CD14-positive monocyte (primary cell): Measurements from ENCODE around the gene ARVCF. TPM values are rescaled to one million over a fixed set of nuclear protein-coding genes. Genes with fewer than 3 reads are reported as not detected.
A peak's percentile ranks its signal among the peaks of the same experiment; 100 is the strongest.

Experiments
- DNase-seq, 3 donors: peaks; one replicate each; pipeline ENCODE4 v3.0.0-alpha.2; 2011 to 2022
- H2AFZ ChIP-seq: 2 replicates; pipeline ENCODE4 v1.6.0; 2012; ENCODE audit warnings: mild to moderate bottlenecking, low read depth, low read length, inconsistent platforms; ENCODE audit not compliant: insufficient read depth, poor library complexity, severe bottlenecking
- H3K27ac ChIP-seq, 2 donors: 1 replicate in 1 of 2; 2 replicates in 1 of 2; pipeline ENCODE4 v1.5.1; 2012 to 2013; ENCODE audit warnings: low read length in 2 of 2, control low read depth in 1 of 2, inconsistent platforms in 1 of 2, low read depth in 1 of 2, mild to moderate bottlenecking in 1 of 2
- H3K27me3 ChIP-seq, 2 donors: one replicate each; pipeline versions ENCODE4 v1.6.0 to v1.6.1; 2011 to 2013; ENCODE audit warnings: low read length in 2 of 2; ENCODE audit not compliant: control insufficient read depth in 2 of 2, insufficient read depth in 2 of 2
- H3K36me3 ChIP-seq, 2 donors: replicated peaks in 1 of 2; 1 replicate in 1 of 2; 2 replicates in 1 of 2; pipeline versions ENCODE4 v1.5.1 to v1.6.1; 2012 to 2013; ENCODE audit warnings: low read length in 2 of 2, control low read depth in 1 of 2, inconsistent platforms in 1 of 2, mild to moderate bottlenecking in 1 of 2; ENCODE audit not compliant: insufficient read depth in 2 of 2, control insufficient read depth in 1 of 2
- H3K4me1 ChIP-seq, 2 donors: 1 replicate in 1 of 2; 2 replicates in 1 of 2; pipeline versions ENCODE4 v1.5.1 to v1.6.1; 2012 to 2013; ENCODE audit warnings: low read length in 2 of 2, control low read depth in 1 of 2, inconsistent platforms in 1 of 2, mild to moderate bottlenecking in 1 of 2, moderate library complexity in 1 of 2; ENCODE audit not compliant: insufficient read depth in 2 of 2, control insufficient read depth in 1 of 2
- H3K4me2 ChIP-seq: replicated peaks from 2 replicates; pipeline ENCODE3; 2012; ENCODE audit warnings: low read length, moderate library complexity, mild to moderate bottlenecking; ENCODE audit not compliant: poor library complexity, severe bottlenecking; ENCODE audit errors: extremely low read depth
- H3K4me3 ChIP-seq, 3 experiments: fragments of 200-600 bp in 1 of 3; sonication (generic) in 1 of 3; replicated peaks in 1 of 3; 1 replicate in 2 of 3; 2 replicates in 1 of 3; pipeline ENCODE4 v1.5.1; 2011 to 2013; ENCODE audit warnings: low read length in 3 of 3, mild to moderate bottlenecking in 3 of 3, control low read depth in 2 of 3, low read depth in 2 of 3, inconsistent platforms in 1 of 3, moderate library complexity in 1 of 3
- H3K79me2 ChIP-seq: 2 replicates; pipeline ENCODE4 v1.6.0; 2012; ENCODE audit warnings: mild to moderate bottlenecking, control low read depth, inconsistent platforms, low read length, moderate library complexity; ENCODE audit not compliant: insufficient read depth
- H3K9ac ChIP-seq: 2 replicates; pipeline ENCODE4 v1.6.0; 2017; ENCODE audit warnings: low read length, mild to moderate bottlenecking; ENCODE audit not compliant: insufficient read depth, poor library complexity, severe bottlenecking
- H3K9me3 ChIP-seq, 2 donors: replicated peaks in 1 of 2; 1 replicate in 1 of 2; 2 replicates in 1 of 2; pipeline versions ENCODE4 v1.5.1 to v1.6.1; 2012 to 2013; ENCODE audit warnings: low read length in 2 of 2, control low read depth in 1 of 2; ENCODE audit not compliant: control insufficient read depth in 1 of 2, insufficient read depth in 1 of 2
- H4K20me1 ChIP-seq: 2 replicates; pipeline ENCODE4 v1.6.0; 2012; ENCODE audit warnings: mild to moderate bottlenecking, low read length, control low read depth, moderate library complexity; ENCODE audit not compliant: insufficient read depth
- H3K27ac Mint-ChIP-seq, 7 donors: one replicate each; pipeline ENCODE4 v1.8.0; 2020; ENCODE audit warnings: mild to moderate bottlenecking in 7 of 7, mixed read lengths in 7 of 7, moderate library complexity in 6 of 7, inconsistent platforms in 2 of 7
- H3K27me3 Mint-ChIP-seq, 3 donors: one replicate each; pipeline ENCODE4 v1.8.0; 2021 to 2022; ENCODE audit warnings: low read depth in 3 of 3, mild to moderate bottlenecking in 3 of 3, mixed read lengths in 3 of 3, moderate library complexity in 3 of 3, inconsistent platforms in 1 of 3
- H3K36me3 Mint-ChIP-seq, 2 donors: one replicate each; pipeline ENCODE4 v1.8.0; 2020; ENCODE audit warnings: mixed read lengths in 2 of 2, inconsistent platforms in 1 of 2, mild to moderate bottlenecking in 1 of 2
- H3K4me1 Mint-ChIP-seq: one replicate; pipeline ENCODE4 v1.8.0; 2020; ENCODE audit warnings: mild to moderate bottlenecking, mixed read lengths
- H3K4me3 Mint-ChIP-seq, 2 donors: one replicate each; pipeline ENCODE4 v1.8.0; 2020; ENCODE audit warnings: mild to moderate bottlenecking in 2 of 2, mixed read lengths in 2 of 2, moderate library complexity in 1 of 2
- H3K9me3 Mint-ChIP-seq, 7 donors: one replicate each; pipeline ENCODE4 v1.8.0; 2020 to 2022; ENCODE audit warnings: mixed read lengths in 7 of 7, mild to moderate bottlenecking in 6 of 7, moderate library complexity in 6 of 7, inconsistent platforms in 2 of 7
- WGBS: methylation state at CpG from one replicate; pipeline ENCODE4 v1.1.5; 2013; ENCODE audit warnings: missing lambda C conversion rate; ENCODE audit not compliant: insufficient coverage; 5-methylcytosine and 5-hydroxymethylcytosine counted together
- intact Hi-C, 2 donors: fragments of 100-400 bp; cut with micrococcal nuclease; formaldehyde crosslinking; loops; one replicate each; pipeline versions ENCODE4 v1.15.0 to v1.15.1; 2023
- polyA plus RNA-seq, 3 donors: library from polyadenylated mRNA; depleted of rRNA in 1 of 3; unstranded in 2 of 3; stranded (reverse) in 1 of 3; fragments of 300-500 nt in 2 of 3; fragments of >200 nt in 1 of 3; fragmentation: Illumina TruSeq in 2 of 3; gene quantifications; 1 replicate in 2 of 3; 2 replicates in 1 of 3; pipeline ENCODE4 v1.2.3, GENCODE V29; 2012 to 2021
- TF ChIP-seq, protein P1 (sequence below): fragments of 200-600 bp; IDR thresholded peaks from one replicate; pipeline ENCODE4 v1.8.0; 2022; ENCODE audit warnings: antibody characterized with exemption, mild to moderate bottlenecking

Gene ARVCF
- polyA plus RNA-seq, 3 donors: 0.31 to 2.6 (median 0.44) TPM

DNA sequence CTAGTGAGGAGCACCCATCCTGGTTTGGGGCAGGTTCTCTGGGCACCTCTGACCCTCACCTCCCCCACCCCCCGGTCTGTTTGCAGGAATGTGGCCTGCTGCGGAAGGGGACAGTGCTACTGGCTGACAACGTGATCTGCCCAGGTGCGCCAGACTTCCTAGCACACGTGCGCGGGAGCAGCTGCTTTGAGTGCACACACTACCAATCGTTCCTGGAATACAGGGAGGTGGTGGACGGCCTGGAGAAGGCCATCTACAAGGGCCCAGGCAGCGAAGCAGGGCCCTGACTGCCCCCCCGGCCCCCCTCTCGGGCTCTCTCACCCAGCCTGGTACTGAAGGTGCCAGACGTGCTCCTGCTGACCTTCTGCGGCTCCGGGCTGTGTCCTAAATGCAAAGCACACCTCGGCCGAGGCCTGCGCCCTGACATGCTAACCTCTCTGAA is 48.2 kb downstream of the ARVCF start:
- Mint-ChIP-seq H3K36me3 (peaks cover 37 to 59% of the 10 kb centered on the region in 2 donors), H3K9me3 (no peaks in the 10 kb centered on the region), H3K4me3 (no peak overlapping the region), H3K4me1 (peaks cover 8% of the 10 kb centered on the region), H3K27me3 (peaks cover 0 to 3% (median 2%) of the 10 kb centered on the region in 3 donors), H3K27ac (peak overlapping the region in 1 of 7 donors; percentile 36)
- H3K9ac ChIP-seq: no peak overlapping the region
- TF ChIP-seq, protein P1, sequence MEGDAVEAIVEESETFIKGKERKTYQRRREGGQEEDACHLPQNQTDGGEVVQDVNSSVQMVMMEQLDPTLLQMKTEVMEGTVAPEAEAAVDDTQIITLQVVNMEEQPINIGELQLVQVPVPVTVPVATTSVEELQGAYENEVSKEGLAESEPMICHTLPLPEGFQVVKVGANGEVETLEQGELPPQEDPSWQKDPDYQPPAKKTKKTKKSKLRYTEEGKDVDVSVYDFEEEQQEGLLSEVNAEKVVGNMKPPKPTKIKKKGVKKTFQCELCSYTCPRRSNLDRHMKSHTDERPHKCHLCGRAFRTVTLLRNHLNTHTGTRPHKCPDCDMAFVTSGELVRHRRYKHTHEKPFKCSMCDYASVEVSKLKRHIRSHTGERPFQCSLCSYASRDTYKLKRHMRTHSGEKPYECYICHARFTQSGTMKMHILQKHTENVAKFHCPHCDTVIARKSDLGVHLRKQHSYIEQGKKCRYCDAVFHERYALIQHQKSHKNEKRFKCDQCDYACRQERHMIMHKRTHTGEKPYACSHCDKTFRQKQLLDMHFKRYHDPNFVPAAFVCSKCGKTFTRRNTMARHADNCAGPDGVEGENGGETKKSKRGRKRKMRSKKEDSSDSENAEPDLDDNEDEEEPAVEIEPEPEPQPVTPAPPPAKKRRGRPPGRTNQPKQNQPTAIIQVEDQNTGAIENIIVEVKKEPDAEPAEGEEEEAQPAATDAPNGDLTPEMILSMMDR: no peak
- no peaks in the 10 kb centered on the region for H3K79me2 ChIP-seq
- H3K9me3 ChIP-seq: no peaks in the 10 kb centered on the region
- H3K4me3 ChIP-seq: no peak overlapping the region
- no peak overlapping the region for H2AFZ ChIP-seq
- H3K27ac ChIP-seq: no peak overlapping the region
- WGBS: 97% methylated on average over 17 of the region's 18 CpGs
- peaks cover 43 to 53% of the 10 kb centered on the region in 2 donors for H3K36me3 ChIP-seq
- H4K20me1 ChIP-seq: peaks cover 32% of the 10 kb centered on the region
- no peak for DNase-seq
- H3K4me1 ChIP-seq: no peaks in the 10 kb centered on the region
- H3K27me3 ChIP-seq: no peaks in the 10 kb centered on the region
- intact Hi-C loops: no loop called here
- H3K4me2 ChIP-seq: no peak overlapping the region

DNA sequence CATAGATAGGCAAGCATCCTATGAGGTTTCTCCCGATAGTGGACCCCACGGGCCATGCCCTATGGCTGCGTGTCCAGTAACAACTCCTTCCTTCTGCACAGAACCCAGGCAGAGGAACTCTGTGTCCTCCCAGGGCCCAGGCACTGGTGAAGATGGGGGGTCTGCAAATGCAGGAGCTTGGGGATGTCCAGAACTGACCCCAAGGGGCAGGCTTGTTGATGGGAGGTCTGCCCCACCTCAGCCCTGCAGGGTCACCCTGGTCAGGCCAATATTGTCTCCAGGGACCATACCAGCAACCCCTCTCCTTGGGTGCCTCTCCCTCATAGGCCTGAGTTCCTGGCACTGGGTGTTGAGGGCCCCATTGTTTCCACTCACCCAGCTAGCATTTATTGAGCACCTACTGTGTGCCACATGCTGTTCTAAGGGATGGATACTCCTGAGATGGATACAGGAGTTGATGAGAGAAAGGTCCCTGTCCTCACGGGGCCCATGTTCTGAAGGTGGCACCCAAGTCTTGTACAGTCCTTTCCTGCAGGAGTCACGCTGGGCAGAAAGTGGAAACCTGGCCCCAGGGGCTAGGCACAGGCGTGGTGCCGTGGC is 48.7 kb downstream of the ARVCF start:
- TF ChIP-seq, protein P1: no peak
- intact Hi-C loops: no loop called here
- peaks cover 49 to 58% of the 10 kb centered on the region in 2 donors for H3K36me3 ChIP-seq
- H3K4me2 ChIP-seq: no peak overlapping the region
- no peak for DNase-seq
- no peaks in the 10 kb centered on the region for H3K4me1 ChIP-seq
- H3K27me3 ChIP-seq: no peaks in the 10 kb centered on the region
- no peak overlapping the region for H3K9ac ChIP-seq
- Mint-ChIP-seq H3K27ac (peak overlapping the region in 1 of 7 donors; percentile 1), H3K36me3 (peaks cover 41 to 64% of the 10 kb centered on the region in 2 donors), H3K27me3 (peaks cover 0 to 3% (median 2%) of the 10 kb centered on the region in 3 donors), H3K9me3 (no peaks in the 10 kb centered on the region), H3K4me3 (no peak overlapping the region), H3K4me1 (peaks cover 8% of the 10 kb centered on the region)
- H3K9me3 ChIP-seq: no peaks in the 10 kb centered on the region
- H3K4me3 ChIP-seq: no peak overlapping the region
- peaks cover 34% of the 10 kb centered on the region for H4K20me1 ChIP-seq
- H3K79me2 ChIP-seq: no peaks in the 10 kb centered on the region
- H2AFZ ChIP-seq: no peak overlapping the region
- no peak overlapping the region for H3K27ac ChIP-seq
- whole genome bisulfite sequencing: 96% methylated on average over 6 of the region's 7 CpGs
